Ishikawa (cell line): ENCODE results near the gene ZBTB20.

Experiments used
- CEBPB ChIP-seq: IDR thresholded peaks from 2 replicates; pipeline ENCODE4 v1.6.1; 2012
- CREB1 ChIP-seq: IDR thresholded peaks from 2 replicates; pipeline ENCODE4 v1.6.1; 2012; ENCODE audit warnings: low read depth
- EP300 ChIP-seq: IDR thresholded peaks from 2 replicates; pipeline ENCODE4 v1.6.1; 2012; ENCODE audit warnings: borderline replicate concordance
- MAX ChIP-seq: IDR thresholded peaks from 2 replicates; pipeline ENCODE4 v1.6.1; 2012
- NFIC ChIP-seq: IDR thresholded peaks from 2 replicates; pipeline ENCODE4 v1.6.1; 2012
- RAD21 ChIP-seq: IDR thresholded peaks from 2 replicates; pipeline ENCODE4 v1.6.1; 2012; ENCODE audit warnings: low read depth
- REST ChIP-seq: IDR thresholded peaks from 2 replicates; pipeline ENCODE4 v1.6.1; 2012; ENCODE audit warnings: low read depth, mild to moderate bottlenecking
- TAF1 ChIP-seq: IDR thresholded peaks from 2 replicates; pipeline ENCODE4 v1.6.1; 2012; ENCODE audit warnings: low read depth, mild to moderate bottlenecking
- YY1 ChIP-seq: IDR thresholded peaks from 2 replicates; pipeline ENCODE4 v1.6.1; 2012; ENCODE audit warnings: low read depth
- ZBTB7A ChIP-seq: IDR thresholded peaks from 2 replicates; pipeline ENCODE4 v1.6.1; 2012; ENCODE audit warnings: low read depth

- TF ChIP-seq MAX (no peak), REST (no peak), CEBPB (no peak), CREB1 (no peak), RAD21 (no peak), TAF1 (no peak), YY1 (no peak), EP300 (no peak), NFIC (no peak), ZBTB7A (no peak)
These were observed 796.4 kb downstream of the ZBTB20 start for GRCh38 chr3:114350690-114351089.
